Pericardium fibroblast (primary cell): Measurements from ENCODE around the gene POLR3K. TPM values are rescaled to one million over a fixed set of nuclear protein-coding genes. Genes with fewer than 3 reads are reported as not detected.

Source experiments
- total RNA-seq: library from RNA; depleted of rRNA; stranded (reverse); fragments of >200 nt; gene quantifications from 2 replicates; pipeline ENCODE4 v1.2.3, GENCODE V29; 2015

POLR3K gene
- total RNA-seq, result 2.4 and 3.6 TPM in 2 replicates

DNA sequence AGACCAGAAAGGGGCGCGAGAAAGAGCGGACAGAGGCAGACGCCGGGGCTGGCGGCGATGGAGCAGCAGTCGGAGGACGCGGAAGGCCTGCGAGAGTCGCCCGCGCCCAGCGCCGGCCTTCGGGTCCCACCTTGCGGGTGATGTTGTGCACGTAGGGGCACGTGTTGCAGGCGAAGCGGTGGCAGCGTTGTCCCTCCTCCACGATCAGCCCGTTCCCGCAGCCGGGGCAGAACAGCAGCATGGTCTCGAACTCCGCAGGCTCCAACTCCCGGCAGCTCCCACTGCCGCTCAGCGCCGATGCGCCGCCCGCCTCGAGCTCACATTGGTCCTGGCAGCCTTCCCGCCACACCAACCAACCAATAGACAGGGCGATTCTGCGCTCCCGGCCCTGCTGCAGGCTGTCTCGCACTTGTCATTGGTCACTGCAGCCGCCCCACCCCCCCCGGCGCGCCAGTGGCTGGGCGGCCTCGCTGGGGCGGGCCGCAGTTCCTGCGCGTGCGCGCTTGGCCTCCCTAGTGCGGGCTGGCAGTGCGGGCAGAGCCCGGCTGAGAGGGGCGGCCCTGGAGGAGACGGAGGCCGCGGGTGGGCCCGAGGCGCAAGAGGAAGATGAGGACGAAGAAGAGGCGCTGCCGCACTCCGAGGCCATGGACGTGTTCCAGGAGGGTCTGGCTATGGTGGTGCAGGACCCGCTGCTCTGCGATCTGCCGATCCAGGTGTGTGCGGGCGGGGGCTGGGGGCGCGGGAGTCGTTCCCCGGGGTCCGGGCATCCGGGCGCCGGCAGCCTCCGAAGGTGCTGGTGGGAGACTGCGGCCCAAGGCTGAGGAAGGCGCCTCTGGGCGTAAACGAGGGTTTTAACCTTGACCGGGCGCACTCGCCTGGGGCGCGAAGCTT is at the start of gene POLR3K, which contains the start of gene SNRNP25:
TSS of gene POLR3K (minus strand) at position 263 of the 891 bp plus-strand sequence. CDS start at position 241, 22 bp downstream.
TSS of gene SNRNP25 (plus strand) at position 483 of the 891 bp plus-strand sequence. CDS start at position 672, 189 bp downstream.

DNA sequence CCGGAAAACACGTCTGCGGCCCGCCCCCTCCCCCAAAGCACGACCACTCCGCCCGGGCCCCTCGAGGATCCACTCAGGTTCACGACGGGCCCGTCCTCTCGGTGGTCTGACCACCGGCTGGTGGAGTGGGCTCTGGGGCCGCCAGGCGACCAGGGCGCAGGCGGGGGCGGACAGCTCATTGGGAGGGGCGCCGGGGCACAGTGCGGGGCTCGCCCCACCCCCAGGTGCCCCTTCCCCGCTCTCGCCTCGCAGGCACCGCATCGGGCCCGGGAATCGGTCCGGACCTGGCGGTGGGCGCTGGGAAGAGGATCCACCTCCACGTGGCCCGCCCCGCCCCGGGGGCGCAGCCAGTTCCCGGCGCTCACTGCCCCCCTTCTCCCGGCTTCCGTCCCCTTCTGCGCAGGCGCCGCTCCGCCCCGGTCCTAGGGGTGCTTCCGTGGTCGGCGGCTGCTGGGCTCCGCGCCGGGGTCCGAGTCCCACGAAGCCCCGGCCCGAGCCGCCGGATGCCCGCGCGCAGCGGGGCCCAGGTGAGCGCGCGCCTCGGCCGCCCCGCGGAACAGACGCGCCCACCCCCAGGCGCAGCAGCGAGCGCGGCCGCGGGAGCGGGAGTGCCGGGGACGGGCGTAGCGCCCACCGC is 24.5 kb upstream of the POLR3K start, which contains the start of gene MPG:
TSS of gene MPG (plus strand) at position 419 of the 637 bp plus-strand sequence. CDS start at position 504, 85 bp downstream.

DNA sequence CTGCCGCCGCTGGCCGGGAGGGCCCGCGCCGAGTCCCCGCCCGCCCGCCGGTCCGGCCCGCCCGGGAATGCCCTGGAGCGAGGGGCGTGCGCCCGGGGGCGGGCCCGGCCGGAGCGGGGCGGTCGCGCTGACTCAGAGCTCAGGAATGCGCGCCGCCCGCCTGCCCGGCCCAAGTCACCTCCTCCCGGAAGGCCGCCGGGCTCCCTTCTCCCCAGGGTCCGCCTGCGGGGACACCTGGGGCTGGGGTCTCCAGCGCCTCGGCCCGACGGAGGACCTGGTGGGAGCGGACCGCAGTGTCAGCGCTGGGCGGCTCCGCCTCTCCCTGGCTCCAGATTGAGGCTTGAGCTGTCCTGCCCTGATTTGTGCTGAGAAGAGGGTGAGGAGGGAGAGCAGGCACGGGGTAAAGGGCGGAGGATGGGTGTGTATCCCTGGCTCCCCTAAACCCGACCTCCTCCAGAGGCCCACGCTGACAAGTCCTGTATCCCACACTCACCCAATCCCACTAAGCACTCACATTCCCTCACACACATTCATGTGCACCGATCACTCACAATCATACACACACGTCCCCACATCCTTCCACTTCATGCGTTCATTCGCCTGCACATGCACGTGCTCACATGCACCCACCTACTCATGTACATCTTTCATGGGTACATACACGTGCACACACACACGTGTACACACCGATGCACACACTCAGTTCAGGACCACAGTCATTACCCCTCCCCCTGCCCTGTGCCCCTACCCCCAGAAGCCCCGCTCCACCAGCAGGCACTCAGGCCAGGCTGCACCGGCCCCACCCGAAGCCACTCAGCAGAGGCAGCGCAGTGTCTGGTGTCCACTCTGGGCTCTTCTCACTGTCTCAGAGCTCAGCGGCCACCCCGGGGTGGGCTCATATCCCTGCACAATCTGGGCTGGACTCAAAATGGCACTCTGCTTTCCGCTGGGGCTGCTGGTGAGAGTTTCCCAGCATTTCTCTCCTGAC is 19.4 kb upstream of the POLR3K start, which contains the start of gene RHBDF1:
TSS of gene RHBDF1 (minus strand) at position 71 of the 988 bp plus-strand sequence. CDS start 7,616 bp downstream, outside the sequence.

Other genes starting within 250 kb of the POLR3K start
- 21.6 and 22.4 TPM in 2 replicates for gene SNRNP25, start 220 bp upstream of the POLR3K start, total RNA-seq
- gene RHBDF1, start 19.0 kb upstream of the POLR3K start, total RNA-seq, result 49.1 and 57.4 TPM in 2 replicates
- 228 and 320 TPM in 2 replicates for gene MPG, start 24.6 kb upstream of the POLR3K start, total RNA-seq
- 8.3 and 27.8 TPM in 2 replicates for gene NPRL3, start 85.1 kb upstream of the POLR3K start, total RNA-seq
- gene HBZ, start 99.0 kb upstream of the POLR3K start, total RNA-seq, result not detected in 2 replicates
- gene HBM, start 112.4 kb upstream of the POLR3K start, total RNA-seq, result not detected in 2 replicates
- 6.0 TPM in 1 of 2 replicates, not detected in the other for gene HBA2, start 119.3 kb upstream of the POLR3K start, total RNA-seq
- 1.9 TPM in 1 of 2 replicates, not detected in the other for gene HBA1, start 123.1 kb upstream of the POLR3K start, total RNA-seq
- not detected in 2 replicates for gene HBQ1, start 126.9 kb upstream of the POLR3K start, total RNA-seq
- 20.9 and 44.8 TPM in 2 replicates for gene LUC7L, start 175.8 kb upstream of the POLR3K start, total RNA-seq
- 74.6 and 138 TPM in 2 replicates for gene FAM234A, start 181.2 kb upstream of the POLR3K start, total RNA-seq
- 0.94 and 3.4 TPM in 2 replicates for gene RGS11, start 222.3 kb upstream of the POLR3K start, total RNA-seq
- gene ARHGDIG, start 227.0 kb upstream of the POLR3K start, total RNA-seq, result 2.8 TPM in 1 of 2 replicates, not detected in the other
- 0.09 and 0.12 TPM in 2 replicates for gene PDIA2, start 229.6 kb upstream of the POLR3K start, total RNA-seq